PC-9 (cell line): ENCODE measurements around the gene KCNA2. TPM values are rescaled to one million over a fixed set of nuclear protein-coding genes. Genes with fewer than 3 reads are reported as not detected.

Source experiments
- BruUV-seq: library from RNA; stranded (reverse); fragments of 400-500 nt; replicated peaks from 2 replicates; lab custom pipeline; 2021; lab: Mats Ljungman, UMichigan
- CTCF ChIA-PET: fragments of 300-600 bp; sonication (Branson Sonifier 250); formaldehyde crosslinking; loops from one replicate; lab custom pipeline; 2022; ENCODE audit warnings: antibody characterized with exemption; lab: Charles Lee
- POLR2A ChIA-PET: fragments of 300-600 bp; sonication (Branson Sonifier 250); formaldehyde crosslinking; loops from one replicate; lab custom pipeline; 2022; ENCODE audit warnings: antibody characterized with exemption; ENCODE audit not compliant: unreplicated experiment; lab: Charles Lee
- DNase-seq, 2 experiments: peaks; one replicate each; pipeline versions ENCODE4 v3.0.0 to v3.0.0-alpha.2; 2015 to 2022; ENCODE audit warnings: mixed read lengths in 1 of 2
- H2AFZ ChIP-seq: fragments of 200-600 bp; sonication (generic); 2 replicates; pipeline ENCODE4 v1.8.1; 2017; ENCODE audit warnings: antibody characterized with exemption
- H3F3A ChIP-seq: fragments of 200-600 bp; sonication (generic); 2 replicates; pipeline ENCODE4 v1.8.1; 2017; ENCODE audit warnings: antibody characterized with exemption, mild to moderate bottlenecking, low read depth; ENCODE audit not compliant: insufficient read depth
- H3K27ac ChIP-seq: fragments of 200-600 bp; sonication (generic); 2 replicates; pipeline ENCODE4 v1.6.1; 2016; ENCODE audit warnings: mixed run types
- H3K27me3 ChIP-seq: fragments of 200-600 bp; sonication (generic); 2 replicates; pipeline ENCODE4 v1.6.1; 2016; ENCODE audit warnings: low read depth, mixed run types; ENCODE audit not compliant: insufficient read depth
- H3K36me3 ChIP-seq: fragments of 200-600 bp; sonication (generic); 2 replicates; pipeline ENCODE4 v1.6.1; 2016; ENCODE audit warnings: low read depth, mixed run types
- H3K4me1 ChIP-seq: fragments of 200-600 bp; sonication (generic); replicated peaks from 2 replicates; pipeline ENCODE4 v1.6.1; 2016; ENCODE audit warnings: mixed run types; ENCODE audit not compliant: insufficient read depth
- H3K4me2 ChIP-seq: fragments of 200-600 bp; sonication (generic); 2 replicates; pipeline ENCODE4 v1.6.1; 2017; ENCODE audit warnings: mixed run types
- H3K4me3 ChIP-seq: fragments of 200-600 bp; sonication (generic); 2 replicates; pipeline ENCODE4 v1.6.1; 2016; ENCODE audit warnings: mixed run types
- H3K79me2 ChIP-seq: fragments of 200-600 bp; sonication (generic); 2 replicates; pipeline ENCODE4 v1.6.1; 2017; ENCODE audit warnings: low read depth, mixed run types
- H3K9me2 ChIP-seq: fragments of 200-600 bp; sonication (generic); 2 replicates; pipeline ENCODE4 v1.8.1; 2017; ENCODE audit warnings: mild to moderate bottlenecking; ENCODE audit not compliant: insufficient read depth
- H3K9me3 ChIP-seq: fragments of 200-600 bp; sonication (generic); 2 replicates; pipeline ENCODE4 v1.8.1; 2016; ENCODE audit warnings: low read depth; ENCODE audit not compliant: insufficient read depth
- H4K20me1 ChIP-seq: fragments of 200-600 bp; sonication (generic); 2 replicates; pipeline ENCODE4 v1.8.1; 2017; ENCODE audit not compliant: insufficient read depth
- CTCF ChIP-seq: fragments of 200-600 bp; sonication (generic); conservative IDR thresholded peaks from 2 replicates; pipeline ENCODE4 v1.6.1; 2017; ENCODE audit warnings: mixed run types, antibody characterized with exemption, mild to moderate bottlenecking, moderate library complexity
- EZH2 ChIP-seq: fragments of 200-600 bp; sonication (generic); IDR thresholded peaks from 2 replicates; pipeline ENCODE4 v1.8.0; 2017; ENCODE audit warnings: antibody characterized with exemption, low read depth
- intact Hi-C: fragments of 100-400 bp; cut with micrococcal nuclease; formaldehyde crosslinking; loops from one replicate; pipeline ENCODE4 v1.10.0; 2022; ENCODE audit not compliant: unreplicated experiment
- total RNA-seq: library from RNA; stranded (reverse); gene quantifications from 2 replicates; pipeline ENCODE4 v1.2.3, GENCODE V29; 2021

KCNA2 gene
- total RNA-seq, 1 experiment from 2014 or later, result not detected

- H3K27ac ChIP-seq, result no peak overlapping the region
- no peaks in the 10 kb centered on the region for H3K9me2 ChIP-seq
- POLR2A ChIA-PET, result no interaction called here
- no peak overlapping the region for H3K4me3 ChIP-seq
- intact Hi-C loops, result no loop called here
- no peaks in the 10 kb centered on the region for H4K20me1 ChIP-seq
- no peak overlapping the region for H3K4me2 ChIP-seq
- no peaks in the 10 kb centered on the region for H3K36me3 ChIP-seq
- H3K79me2 ChIP-seq, result no peaks in the 10 kb centered on the region
- no peak overlapping the region for H2AFZ ChIP-seq
- no TSS peak for BruUV-seq
- no peak for DNase-seq
- no peaks in the 10 kb centered on the region for H3F3A ChIP-seq
- H3K27me3 ChIP-seq, result peaks cover 86% of the 10 kb centered on the region
- H3K9me3 ChIP-seq, result no peaks in the 10 kb centered on the region
- TF ChIP-seq EZH2, result no peak
- no peak for TF ChIP-seq CTCF
- H3K4me1 ChIP-seq, result no peaks in the 10 kb centered on the region
- CTCF ChIA-PET, result no interaction called here
Measured at GRCh38 chr1:110547017-110547416, 59.1 kb downstream of the KCNA2 start.

- no peak overlapping the region for H3K27ac ChIP-seq
- POLR2A ChIA-PET, result no interaction called here
- peaks cover 82% of the 10 kb centered on the region for H3K27me3 ChIP-seq
- no peaks in the 10 kb centered on the region for H3K4me1 ChIP-seq
- H3K9me2 ChIP-seq, result no peaks in the 10 kb centered on the region
- H3K4me3 ChIP-seq, result no peak overlapping the region
- no TSS peak for BruUV-seq
- H3K79me2 ChIP-seq, result no peaks in the 10 kb centered on the region
- CTCF ChIA-PET, result no interaction called here
- no peaks in the 10 kb centered on the region for H3K9me3 ChIP-seq
- no peak for DNase-seq
- no peak overlapping the region for H2AFZ ChIP-seq
- no peaks in the 10 kb centered on the region for H3K36me3 ChIP-seq
- intact Hi-C loops, result no loop called here
- TF ChIP-seq EZH2 (no peak), CTCF (no peak)
- H3F3A ChIP-seq, result no peaks in the 10 kb centered on the region
- H3K4me2 ChIP-seq, result no peak overlapping the region
- no peaks in the 10 kb centered on the region for H4K20me1 ChIP-seq
Measured at GRCh38 chr1:110545492-110545891, 60.7 kb downstream of the KCNA2 start.

- H3K4me2 ChIP-seq, result no peak overlapping the region
- POLR2A ChIA-PET, result no interaction called here
- no peak overlapping the region for H3K4me3 ChIP-seq
- no peak for DNase-seq
- no peaks in the 10 kb centered on the region for H3K4me1 ChIP-seq
- H3K36me3 ChIP-seq, result no peaks in the 10 kb centered on the region
- no peaks in the 10 kb centered on the region for H4K20me1 ChIP-seq
- H3K27ac ChIP-seq, result no peak overlapping the region
- H3K9me3 ChIP-seq, result no peaks in the 10 kb centered on the region
- H2AFZ ChIP-seq, result no peak overlapping the region
- TF ChIP-seq CTCF (no peak), EZH2 (no peak)
- no peaks in the 10 kb centered on the region for H3K79me2 ChIP-seq
- CTCF ChIA-PET, result no interaction called here
- BruUV-seq, result no TSS peak
- peaks cover 82% of the 10 kb centered on the region for H3K27me3 ChIP-seq
- intact Hi-C loops, result no loop called here
- no peaks in the 10 kb centered on the region for H3F3A ChIP-seq
- no peaks in the 10 kb centered on the region for H3K9me2 ChIP-seq
Measured at GRCh38 chr1:110544753-110545152, 61.4 kb downstream of the KCNA2 start.

Other genes with a start within 250 kb of the KCNA2 start
- gene SLC16A4, start 215.3 kb downstream of the KCNA2 start, total RNA-seq, result 24.6 and 32.7 TPM in 2 replicates
- 140 and 160 TPM in 2 replicates for gene LAMTOR5, start 198.7 kb downstream of the KCNA2 start, total RNA-seq
- not detected in 2 replicates for gene PROK1, start 155.2 kb downstream of the KCNA2 start, total RNA-seq
- gene KCNA10, start 87.2 kb downstream of the KCNA2 start, total RNA-seq, result not detected in 2 replicates
- not detected in 2 replicates for gene KCNA3, start 68.6 kb upstream of the KCNA2 start, total RNA-seq